ENCODE data around the gene FUCA1. TPM values are rescaled to one million over a fixed set of nuclear protein-coding genes. Genes with fewer than 3 reads are reported as not detected.
"Not testable (repeated sequence)": the region's sequence is repeated elsewhere in the genome, so short reads cannot be mapped to it uniquely, and the experiment has no call there.

FUCA1 gene
- total and polyA plus RNA-seq, 4 donors = 20.2 to 39.1 (median 26.9) TPM

DNA sequence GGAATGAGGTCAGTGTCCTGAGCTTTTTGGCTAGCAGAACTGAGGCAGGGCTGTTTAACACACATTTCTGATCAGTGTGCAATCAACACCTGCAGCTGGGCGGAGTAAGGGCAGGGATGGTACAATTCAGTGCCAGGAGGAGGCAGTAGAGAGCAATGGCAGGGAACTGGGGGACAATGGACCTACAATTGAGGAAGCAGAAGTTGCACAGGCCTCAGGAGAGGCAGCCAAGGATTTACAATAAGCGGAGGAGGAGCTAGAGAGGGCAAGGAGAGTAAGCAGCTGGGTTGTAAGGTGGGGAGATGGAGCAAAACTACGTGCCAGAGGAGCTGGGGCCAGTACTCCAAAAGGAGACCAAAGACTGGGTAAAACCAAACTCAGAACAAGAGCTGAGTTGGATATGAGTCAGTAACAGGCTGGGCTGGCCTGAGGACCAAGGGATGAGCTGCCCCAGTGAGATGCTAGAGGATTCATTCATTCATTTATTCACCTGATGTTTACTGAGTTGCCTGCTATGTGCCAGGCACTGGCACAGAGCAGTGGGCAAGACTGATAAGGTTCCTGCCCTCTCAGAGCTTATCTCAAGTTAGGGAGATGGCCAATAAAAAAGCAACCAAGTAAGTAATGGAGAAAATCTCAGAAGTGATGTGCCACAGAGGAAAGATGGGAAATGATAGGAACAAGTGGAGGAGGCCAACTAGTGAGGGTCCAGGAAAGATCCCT lies 57.1 kb downstream of the FUCA1 start:
- no peak for DNase-seq (ENCODE audit: low read depth in 4 of 6, low spot score in 6 of 6)
- H3K27me3 ChIP-seq (ENCODE audit: control insufficient read depth, insufficient read depth, low read length) = no peaks in the 10 kb centered on the region
- H3K27ac ChIP-seq (ENCODE audit: low read depth, low read length) = no peak overlapping the region
- no peak overlapping the region for H3K4me3 ChIP-seq (ENCODE audit: low read depth, low read length)
- WGBS (ENCODE audit: insufficient coverage) = 55% methylated on average over 3 of the region's 3 CpGs
- H3K4me1 ChIP-seq (ENCODE audit: control insufficient read depth, insufficient read depth, low read length) = no peaks in the 10 kb centered on the region
- H3K36me3 ChIP-seq (ENCODE audit: control insufficient read depth, insufficient read depth, low read length) = peaks cover 45% of the 10 kb centered on the region
- H3K9me3 ChIP-seq (ENCODE audit: control insufficient read depth, insufficient read depth, low read length) = no peaks in the 10 kb centered on the region

DNA sequence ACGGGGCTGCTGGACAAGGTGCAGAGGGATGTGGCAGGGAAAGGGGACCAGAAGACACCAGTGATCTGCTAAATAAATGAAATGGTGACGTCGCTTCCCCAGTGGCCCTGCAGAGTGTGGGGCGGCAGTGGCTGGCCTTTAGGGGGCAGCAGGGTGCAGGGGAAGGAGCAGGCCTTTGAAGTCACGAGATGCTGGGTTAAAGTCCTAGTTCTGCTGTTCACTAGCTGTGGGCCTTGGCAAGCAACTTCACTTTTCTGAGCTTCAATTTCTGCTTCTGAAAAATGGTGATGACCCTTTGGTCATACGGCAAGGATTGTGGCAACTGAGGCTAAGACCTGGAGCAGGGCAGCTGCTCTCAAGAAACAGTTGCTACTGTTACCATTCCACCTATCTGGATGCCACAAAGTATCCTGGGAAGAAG lies 58.3 kb downstream of the FUCA1 start:
- no peaks in the 10 kb centered on the region for H3K4me1 ChIP-seq (ENCODE audit: control insufficient read depth, insufficient read depth, low read length)
- 27% methylated on average over 6 of the region's 6 CpGs for WGBS (ENCODE audit: insufficient coverage)
- H3K27me3 ChIP-seq (ENCODE audit: control insufficient read depth, insufficient read depth, low read length) = no peaks in the 10 kb centered on the region
- no peak overlapping the region for H3K27ac ChIP-seq (ENCODE audit: low read depth, low read length)
- no peak overlapping the region for H3K4me3 ChIP-seq (ENCODE audit: low read depth, low read length)
- H3K36me3 ChIP-seq (ENCODE audit: control insufficient read depth, insufficient read depth, low read length) = peaks cover 42% of the 10 kb centered on the region
- H3K9me3 ChIP-seq (ENCODE audit: control insufficient read depth, insufficient read depth, low read length) = no peaks in the 10 kb centered on the region
- peak in 1 of 6 donors; percentile 32 for DNase-seq (ENCODE audit: low read depth in 4 of 6, low spot score in 6 of 6)

DNA sequence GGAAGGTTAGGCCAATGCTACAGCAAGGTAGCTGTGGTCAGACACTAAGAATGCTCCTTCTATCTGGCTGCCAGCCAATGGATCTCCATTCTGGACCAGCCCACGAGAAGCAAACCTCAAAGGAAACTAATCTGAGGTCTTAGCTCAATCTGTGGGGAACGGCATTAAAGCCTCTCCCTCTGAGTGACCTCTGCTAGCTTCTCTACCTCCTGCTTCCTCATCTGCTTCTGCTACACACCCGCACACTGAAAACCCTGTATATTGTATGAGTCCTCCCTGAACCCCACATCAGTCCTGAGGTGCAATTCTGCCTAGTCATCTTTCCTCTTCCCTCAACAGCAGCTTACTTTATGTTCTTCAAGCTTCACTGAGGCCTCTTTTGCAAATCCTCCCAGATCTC lies 60.6 kb downstream of the FUCA1 start:
- no peaks in the 10 kb centered on the region for H3K27me3 ChIP-seq (ENCODE audit: control insufficient read depth, insufficient read depth, low read length)
- H3K4me3 ChIP-seq (ENCODE audit: low read depth, low read length) = no peak overlapping the region
- 76% methylated on average over 3 of the region's 3 CpGs for WGBS (ENCODE audit: insufficient coverage)
- H3K27ac ChIP-seq (ENCODE audit: low read depth, low read length) = no peak overlapping the region
- H3K36me3 ChIP-seq (ENCODE audit: control insufficient read depth, insufficient read depth, low read length) = peaks cover 46% of the 10 kb centered on the region
- no peaks in the 10 kb centered on the region for H3K4me1 ChIP-seq (ENCODE audit: control insufficient read depth, insufficient read depth, low read length)
- no peaks in the 10 kb centered on the region for H3K9me3 ChIP-seq (ENCODE audit: control insufficient read depth, insufficient read depth, low read length)
- DNase-seq (ENCODE audit: low read depth in 4 of 6, low spot score in 6 of 6) = no peak

DNA sequence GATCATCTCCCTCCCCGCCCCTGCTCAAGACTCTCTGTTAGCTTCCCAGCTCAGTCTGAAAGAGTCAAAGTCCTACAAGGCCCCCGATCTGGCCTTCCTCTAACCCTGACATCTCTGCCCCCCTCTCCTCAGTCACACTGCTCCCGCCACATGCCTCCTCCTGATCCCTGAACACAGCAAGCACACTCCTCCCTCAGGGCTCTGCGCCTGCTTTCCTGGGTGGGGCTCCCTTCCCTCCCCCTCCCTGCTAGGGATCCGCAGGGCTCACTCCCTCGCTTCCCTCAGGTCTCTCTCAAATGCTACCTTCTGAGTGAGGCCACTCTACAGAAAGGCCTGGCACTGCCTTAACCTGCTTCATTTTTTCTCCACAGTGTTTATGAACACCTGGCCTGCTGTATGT lies 61.8 kb downstream of the FUCA1 start:
- Histone ChIP-seq H3K4me3 (ENCODE audit: low read depth, low read length) (no peak overlapping the region), H3K9me3 (ENCODE audit: control insufficient read depth, insufficient read depth, low read length) (no peaks in the 10 kb centered on the region), H3K36me3 (ENCODE audit: control insufficient read depth, insufficient read depth, low read length) (peaks cover 42% of the 10 kb centered on the region), H3K27me3 (ENCODE audit: control insufficient read depth, insufficient read depth, low read length) (no peaks in the 10 kb centered on the region), H3K27ac (ENCODE audit: low read depth, low read length) (no peak overlapping the region), H3K4me1 (ENCODE audit: control insufficient read depth, insufficient read depth, low read length) (peaks cover 9% of the 10 kb centered on the region)
- WGBS (ENCODE audit: insufficient coverage) = 78% methylated on average over 6 of the region's 6 CpGs
- no peak for DNase-seq (ENCODE audit: low read depth in 4 of 6, low spot score in 6 of 6)

DNA sequence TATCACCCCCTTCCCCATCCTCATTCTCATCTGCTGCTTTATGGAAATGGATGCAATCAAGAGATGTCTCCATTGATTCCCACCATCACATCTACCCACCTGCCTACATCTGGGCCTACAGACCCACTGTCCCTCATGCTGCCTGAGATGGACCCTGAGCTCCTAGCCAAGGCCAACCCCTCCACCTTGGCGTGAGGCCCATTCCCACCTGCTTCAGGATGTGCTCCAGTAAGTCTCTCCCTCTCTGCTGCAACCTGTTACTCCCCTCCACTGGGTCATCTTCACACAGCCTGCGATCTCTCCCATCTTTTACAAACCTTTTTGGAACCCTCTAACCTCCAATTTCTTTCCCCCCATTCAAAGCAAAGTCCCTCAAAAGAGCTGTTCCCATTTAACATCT lies 63.1 kb downstream of the FUCA1 start:
- DNase-seq (ENCODE audit: low read depth in 4 of 6, low spot score in 6 of 6) = no peak
- Histone ChIP-seq H3K4me1 (ENCODE audit: control insufficient read depth, insufficient read depth, low read length) (peaks cover 13% of the 10 kb centered on the region), H3K4me3 (ENCODE audit: low read depth, low read length) (no peak overlapping the region), H3K36me3 (ENCODE audit: control insufficient read depth, insufficient read depth, low read length) (peaks cover 38% of the 10 kb centered on the region), H3K9me3 (ENCODE audit: control insufficient read depth, insufficient read depth, low read length) (no peaks in the 10 kb centered on the region), H3K27me3 (ENCODE audit: control insufficient read depth, insufficient read depth, low read length) (no peaks in the 10 kb centered on the region), H3K27ac (ENCODE audit: low read depth, low read length) (no peak overlapping the region)
- 97% methylated on average over 2 of the region's 2 CpGs for WGBS (ENCODE audit: insufficient coverage)

DNA sequence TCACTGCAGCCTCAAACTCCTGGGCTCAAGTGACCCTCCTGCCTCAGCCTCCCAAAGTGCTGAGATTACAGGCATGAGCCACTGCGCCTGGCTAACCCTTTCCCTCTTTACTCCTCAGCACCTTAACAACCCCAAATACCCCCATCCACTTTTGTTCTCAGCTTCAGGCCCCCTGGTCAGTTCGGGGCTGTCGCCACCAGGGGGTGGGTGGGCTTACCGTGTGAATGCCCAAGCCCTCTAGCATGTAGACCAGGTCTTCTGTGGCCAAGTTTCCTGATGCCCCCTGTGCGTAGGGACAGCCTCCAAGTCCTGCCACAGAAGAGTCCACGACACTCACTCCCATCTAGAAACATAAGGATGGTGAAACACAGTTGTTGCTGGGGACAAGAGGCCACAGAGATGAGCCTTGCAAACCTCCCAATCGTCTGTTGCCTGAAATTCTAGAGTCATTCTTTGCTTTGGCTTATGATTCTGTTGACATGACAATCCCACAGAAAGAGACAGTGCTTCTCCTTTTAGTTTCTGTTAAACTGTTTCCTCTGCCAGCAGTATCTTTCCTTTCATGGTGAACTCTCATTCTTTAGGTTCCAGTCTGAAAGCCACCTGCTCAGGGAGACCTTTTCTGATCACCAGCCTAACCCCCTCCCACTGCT lies 63.8 kb downstream of the FUCA1 start:
- peaks cover 34% of the 10 kb centered on the region for H3K36me3 ChIP-seq (ENCODE audit: control insufficient read depth, insufficient read depth, low read length)
- H3K27ac ChIP-seq (ENCODE audit: low read depth, low read length) = no peak overlapping the region
- no peak overlapping the region for H3K4me3 ChIP-seq (ENCODE audit: low read depth, low read length)
- 76% methylated on average over 5 of the region's 7 CpGs for WGBS (ENCODE audit: insufficient coverage)
- DNase-seq (ENCODE audit: low read depth in 4 of 6, low spot score in 6 of 6) = no peak
- H3K4me1 ChIP-seq (ENCODE audit: control insufficient read depth, insufficient read depth, low read length) = peaks cover 20% of the 10 kb centered on the region
- H3K9me3 ChIP-seq (ENCODE audit: control insufficient read depth, insufficient read depth, low read length) = no peaks in the 10 kb centered on the region
- no peaks in the 10 kb centered on the region for H3K27me3 ChIP-seq (ENCODE audit: control insufficient read depth, insufficient read depth, low read length)

DNA sequence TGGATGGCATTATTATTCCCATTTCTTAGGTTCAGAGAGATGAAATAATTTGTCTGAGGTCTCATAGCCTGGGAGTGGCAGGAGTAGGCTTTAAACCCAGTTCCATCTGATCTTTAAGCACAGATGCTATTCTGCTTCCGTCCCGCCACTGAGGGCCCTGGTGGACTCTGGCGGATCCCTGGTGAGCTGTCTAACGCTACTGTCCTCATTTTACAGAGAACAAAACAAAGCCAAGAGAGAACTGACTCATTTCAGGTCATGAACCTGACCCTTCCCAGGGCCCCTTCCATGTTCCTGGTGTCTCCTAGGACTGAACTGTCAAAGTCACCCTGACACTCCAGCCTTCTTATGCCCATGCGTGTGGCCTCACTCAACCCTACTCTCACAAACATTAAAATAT lies 64.4 kb downstream of the FUCA1 start:
- DNase-seq (ENCODE audit: low read depth in 4 of 6, low spot score in 6 of 6) = no peak
- WGBS (ENCODE audit: insufficient coverage) = 88% methylated on average over 4 of the region's 5 CpGs
- H3K4me1 ChIP-seq (ENCODE audit: control insufficient read depth, insufficient read depth, low read length) = peaks cover 26% of the 10 kb centered on the region
- no peak overlapping the region for H3K27ac ChIP-seq (ENCODE audit: low read depth, low read length)
- no peak overlapping the region for H3K4me3 ChIP-seq (ENCODE audit: low read depth, low read length)
- peaks cover 37% of the 10 kb centered on the region for H3K36me3 ChIP-seq (ENCODE audit: control insufficient read depth, insufficient read depth, low read length)
- no peaks in the 10 kb centered on the region for H3K9me3 ChIP-seq (ENCODE audit: control insufficient read depth, insufficient read depth, low read length)
- H3K27me3 ChIP-seq (ENCODE audit: control insufficient read depth, insufficient read depth, low read length) = no peaks in the 10 kb centered on the region

DNA sequence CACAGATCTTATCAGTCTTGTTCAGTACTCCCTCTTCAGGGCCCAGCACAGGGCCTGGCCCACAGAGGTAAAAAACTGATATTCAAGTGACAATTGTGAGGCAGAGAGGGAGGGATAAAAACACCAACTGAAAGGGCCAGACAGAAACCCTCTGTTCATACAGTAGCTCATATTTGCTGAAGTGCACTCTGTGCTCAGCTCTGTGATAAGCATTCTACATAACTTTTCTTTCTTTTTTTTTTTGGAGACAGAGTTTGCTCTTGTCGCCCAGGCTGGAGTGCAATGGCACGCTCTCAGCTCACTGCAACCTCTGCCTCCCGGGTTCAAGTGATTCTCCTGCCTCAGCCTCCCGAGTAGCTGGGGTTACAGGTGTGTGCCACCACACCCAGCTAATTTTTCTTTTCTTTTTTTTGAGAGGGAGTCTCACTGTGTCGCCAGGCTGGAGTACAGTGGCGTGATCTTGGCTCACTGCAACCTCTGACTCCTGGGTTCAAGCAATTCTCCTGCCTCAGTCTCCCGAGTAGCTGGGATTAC lies 65.2 kb downstream of the FUCA1 start:
- H3K27ac ChIP-seq (ENCODE audit: low read depth, low read length) = not testable (repeated sequence)

DNA sequence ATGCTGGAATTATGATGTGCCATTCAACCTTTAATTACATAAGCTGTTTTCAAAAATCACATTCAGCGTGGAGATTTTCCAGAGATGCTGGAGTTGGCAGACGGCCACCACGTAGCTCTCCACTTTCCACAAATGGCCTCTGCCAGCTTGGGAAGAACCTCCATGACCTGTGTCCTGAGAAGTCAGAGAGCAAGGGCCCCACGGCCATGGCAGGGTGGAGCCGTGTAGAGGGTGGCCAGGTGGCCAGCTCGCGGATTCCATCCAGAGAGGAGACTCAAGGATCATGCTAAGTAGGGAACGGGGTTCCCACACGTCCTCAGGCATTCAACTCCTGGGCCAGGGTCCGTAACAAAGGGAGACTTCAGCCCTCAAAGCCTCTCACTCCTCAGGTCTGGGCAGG lies 66.2 kb downstream of the FUCA1 start:
- no peaks in the 10 kb centered on the region for H3K27me3 ChIP-seq (ENCODE audit: control insufficient read depth, insufficient read depth, low read length)
- H3K4me1 ChIP-seq (ENCODE audit: control insufficient read depth, insufficient read depth, low read length) = peaks cover 30% of the 10 kb centered on the region
- H3K36me3 ChIP-seq (ENCODE audit: control insufficient read depth, insufficient read depth, low read length) = peaks cover 39% of the 10 kb centered on the region
- no peaks in the 10 kb centered on the region for H3K9me3 ChIP-seq (ENCODE audit: control insufficient read depth, insufficient read depth, low read length)
- H3K27ac ChIP-seq (ENCODE audit: low read depth, low read length) = no peak overlapping the region
- DNase-seq (ENCODE audit: low read depth in 4 of 6, low spot score in 6 of 6) = no peak
- WGBS (ENCODE audit: insufficient coverage) = 63% methylated on average over 9 of the region's 10 CpGs
- H3K4me3 ChIP-seq (ENCODE audit: low read depth, low read length) = no peak overlapping the region

More for the DNA sequence above, 65.2 kb downstream of the FUCA1 start:
- peaks cover 30% of the 10 kb centered on the region for H3K4me1 ChIP-seq (ENCODE audit: control insufficient read depth, insufficient read depth, low read length)
- peaks cover 39% of the 10 kb centered on the region for H3K36me3 ChIP-seq (ENCODE audit: control insufficient read depth, insufficient read depth, low read length)
- not testable (repeated sequence) for DNase-seq (ENCODE audit: low read depth in 4 of 6, low spot score in 6 of 6); H3K9me3 ChIP-seq (ENCODE audit: control insufficient read depth, insufficient read depth, low read length); H3K4me3 ChIP-seq (ENCODE audit: low read depth, low read length); H3K27me3 ChIP-seq (ENCODE audit: control insufficient read depth, insufficient read depth, low read length)
- 97% methylated on average over 4 of the region's 7 CpGs for WGBS (ENCODE audit: insufficient coverage)

DNA sequence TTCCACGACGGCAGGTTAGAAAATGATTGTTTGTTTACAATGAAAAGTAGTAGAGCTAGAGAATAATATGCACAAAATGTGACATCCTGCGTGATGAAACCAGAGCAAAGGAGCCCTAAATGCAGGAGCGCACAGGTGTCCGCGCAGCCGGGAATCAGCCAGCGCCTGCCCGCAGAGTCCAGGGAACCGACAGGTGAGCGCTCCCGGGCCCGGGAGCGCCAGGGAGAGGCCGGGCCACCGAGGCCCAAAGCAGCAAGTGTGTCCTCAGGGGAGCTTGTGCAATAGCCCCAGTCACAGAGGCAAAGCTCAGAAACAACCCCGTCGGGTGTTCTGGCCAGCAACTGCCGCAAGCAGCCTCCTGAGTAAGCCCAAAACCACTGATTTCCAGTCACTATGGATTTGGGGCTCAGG lies 66.7 kb downstream of the FUCA1 start:
- Histone ChIP-seq H3K27ac (ENCODE audit: low read depth, low read length) (peak overlapping the region; percentile 87), H3K27me3 (ENCODE audit: control insufficient read depth, insufficient read depth, low read length) (no peaks in the 10 kb centered on the region), H3K36me3 (ENCODE audit: control insufficient read depth, insufficient read depth, low read length) (peaks cover 43% of the 10 kb centered on the region), H3K9me3 (ENCODE audit: control insufficient read depth, insufficient read depth, low read length) (no peaks in the 10 kb centered on the region), H3K4me1 (ENCODE audit: control insufficient read depth, insufficient read depth, low read length) (peaks cover 30% of the 10 kb centered on the region), H3K4me3 (ENCODE audit: low read depth, low read length) (peak overlapping the region; percentile 84)
- 10% methylated on average over 16 of the region's 19 CpGs for WGBS (ENCODE audit: insufficient coverage)
- no peak for DNase-seq (ENCODE audit: low read depth in 4 of 6, low spot score in 6 of 6)

Measured in spinal cord (tissue), 10 donors.